ENCODE measurements around the gene RSPO3.

DNA sequence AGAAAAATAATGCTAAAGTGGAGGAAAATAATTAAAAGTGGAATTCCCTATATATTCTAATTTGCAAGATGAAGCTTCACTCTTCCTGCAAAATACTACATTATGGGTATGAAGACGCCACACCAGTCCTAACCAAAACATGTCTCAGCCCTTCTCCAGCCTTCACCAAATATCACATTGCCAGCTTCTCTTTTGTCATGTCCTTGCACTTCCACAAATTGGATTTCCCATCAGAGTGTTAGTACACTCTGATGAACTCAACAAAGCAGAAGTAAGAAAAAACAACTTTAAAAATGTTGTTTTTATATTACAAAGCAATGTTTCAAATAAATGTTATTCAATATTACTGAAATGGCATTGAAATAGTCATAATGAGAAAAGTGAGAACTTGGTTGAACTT, 85.8 kb downstream of the RSPO3 start:
- TF ChIP-seq, protein P1, sequence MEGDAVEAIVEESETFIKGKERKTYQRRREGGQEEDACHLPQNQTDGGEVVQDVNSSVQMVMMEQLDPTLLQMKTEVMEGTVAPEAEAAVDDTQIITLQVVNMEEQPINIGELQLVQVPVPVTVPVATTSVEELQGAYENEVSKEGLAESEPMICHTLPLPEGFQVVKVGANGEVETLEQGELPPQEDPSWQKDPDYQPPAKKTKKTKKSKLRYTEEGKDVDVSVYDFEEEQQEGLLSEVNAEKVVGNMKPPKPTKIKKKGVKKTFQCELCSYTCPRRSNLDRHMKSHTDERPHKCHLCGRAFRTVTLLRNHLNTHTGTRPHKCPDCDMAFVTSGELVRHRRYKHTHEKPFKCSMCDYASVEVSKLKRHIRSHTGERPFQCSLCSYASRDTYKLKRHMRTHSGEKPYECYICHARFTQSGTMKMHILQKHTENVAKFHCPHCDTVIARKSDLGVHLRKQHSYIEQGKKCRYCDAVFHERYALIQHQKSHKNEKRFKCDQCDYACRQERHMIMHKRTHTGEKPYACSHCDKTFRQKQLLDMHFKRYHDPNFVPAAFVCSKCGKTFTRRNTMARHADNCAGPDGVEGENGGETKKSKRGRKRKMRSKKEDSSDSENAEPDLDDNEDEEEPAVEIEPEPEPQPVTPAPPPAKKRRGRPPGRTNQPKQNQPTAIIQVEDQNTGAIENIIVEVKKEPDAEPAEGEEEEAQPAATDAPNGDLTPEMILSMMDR (IDR thresholded peaks at IDR 0.05): no peak
- no peak for TF ChIP-seq POLR2A (IDR thresholded peaks at IDR 0.05)
